Left lung (tissue), 10 donors: ENCODE results near the gene DTWD2. TPM values are rescaled to one million over a fixed set of nuclear protein-coding genes. Genes with fewer than 3 reads are reported as not detected.
"Not testable (repeated sequence)": the region's sequence is repeated elsewhere in the genome, so short reads cannot be mapped to it uniquely, and the experiment has no call there.

Experiments used
- ATAC-seq: fragments of 200-7000 bp; cut with Tn5 transposase; one replicate; pipeline ENCODE4 v1.9.1; 2020; ENCODE audit warnings: moderate library complexity
- DNase-seq, 4 donors: peaks; one replicate each; pipeline ENCODE4 v3.0.0-alpha.2; 2013 to 2020
- H3K27ac ChIP-seq, 2 donors: fragments of 200-600 bp; sonication (generic) in 1 of 2; one replicate each; pipeline versions ENCODE4 v1.5.0 to v1.8.0; 2020 to 2021
- H3K27me3 ChIP-seq, 2 donors: fragments of 200-600 bp; sonication (generic) in 1 of 2; one replicate each; pipeline versions ENCODE4 v1.5.0 to v1.8.0; 2020 to 2021
- H3K36me3 ChIP-seq, 2 donors: fragments of 200-600 bp; sonication (generic) in 1 of 2; one replicate each; pipeline versions ENCODE4 v1.5.0 to v1.8.0; 2020 to 2021
- H3K4me1 ChIP-seq, 2 donors: fragments of 200-600 bp; one replicate each; pipeline ENCODE4 v1.8.0; 2021
- H3K4me3 ChIP-seq, 2 donors: fragments of 200-600 bp; sonication (generic) in 1 of 2; one replicate each; pipeline versions ENCODE4 v1.5.0 to v1.8.0; 2020 to 2021; ENCODE audit warnings: mild to moderate bottlenecking in 1 of 2
- H3K9me3 ChIP-seq, 2 donors: fragments of 200-600 bp; sonication (generic) in 1 of 2; one replicate each; pipeline versions ENCODE4 v1.5.0 to v1.8.0; 2020 to 2021
- intact Hi-C, 2 donors: fragments of 100-400 bp; cut with DNase I; formaldehyde crosslinking; loops; one replicate each; pipeline versions ENCODE4 v1.11.2 to v1.14.2; 2022
- polyA plus RNA-seq, 6 donors: library from polyadenylated mRNA; unstranded; fragments of 120-200 nt; gene quantifications; one replicate each; pipeline ENCODE4 v1.2.1, GENCODE V29; 2013; ENCODE audit not compliant: insufficient read length in 6 of 6
- total RNA-seq, 2 donors: library from RNA; stranded (reverse); fragmentation: NEBNext Ultra II Directional; extraction: Animal tissue kit (Norgen Biotek cat#: 25700); gene quantifications; one replicate each; pipeline ENCODE4 v1.2.1, GENCODE V29; 2021
- TF ChIP-seq, protein P1 (sequence below), 2 donors: fragments of 200-600 bp; sonication (generic) in 1 of 2; IDR thresholded peaks; one replicate each; pipeline versions ENCODE4 v1.5.0 to v1.8.0; 2021; ENCODE audit warnings: antibody characterized with exemption in 2 of 2
- donor health status: DM: no; HTN: yes; CAD: no.
- donor health status: DM: no; HTN: no; CAD: no.

Gene DTWD2
- total and polyA plus RNA-seq, 8 donors = 4.9 to 8.5 (median 7.1) TPM

- no peak for ATAC-seq
- Histone ChIP-seq H3K4me1 (no peaks in the 10 kb centered on the region), H3K27me3 (no peaks in the 10 kb centered on the region), H3K36me3 (no peaks in the 10 kb centered on the region), H3K27ac (no peak overlapping the region), H3K9me3 (no peaks in the 10 kb centered on the region), H3K4me3 (no peak overlapping the region)
- TF ChIP-seq, protein P1, sequence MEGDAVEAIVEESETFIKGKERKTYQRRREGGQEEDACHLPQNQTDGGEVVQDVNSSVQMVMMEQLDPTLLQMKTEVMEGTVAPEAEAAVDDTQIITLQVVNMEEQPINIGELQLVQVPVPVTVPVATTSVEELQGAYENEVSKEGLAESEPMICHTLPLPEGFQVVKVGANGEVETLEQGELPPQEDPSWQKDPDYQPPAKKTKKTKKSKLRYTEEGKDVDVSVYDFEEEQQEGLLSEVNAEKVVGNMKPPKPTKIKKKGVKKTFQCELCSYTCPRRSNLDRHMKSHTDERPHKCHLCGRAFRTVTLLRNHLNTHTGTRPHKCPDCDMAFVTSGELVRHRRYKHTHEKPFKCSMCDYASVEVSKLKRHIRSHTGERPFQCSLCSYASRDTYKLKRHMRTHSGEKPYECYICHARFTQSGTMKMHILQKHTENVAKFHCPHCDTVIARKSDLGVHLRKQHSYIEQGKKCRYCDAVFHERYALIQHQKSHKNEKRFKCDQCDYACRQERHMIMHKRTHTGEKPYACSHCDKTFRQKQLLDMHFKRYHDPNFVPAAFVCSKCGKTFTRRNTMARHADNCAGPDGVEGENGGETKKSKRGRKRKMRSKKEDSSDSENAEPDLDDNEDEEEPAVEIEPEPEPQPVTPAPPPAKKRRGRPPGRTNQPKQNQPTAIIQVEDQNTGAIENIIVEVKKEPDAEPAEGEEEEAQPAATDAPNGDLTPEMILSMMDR (IDR thresholded peaks at IDR 0.05) = no peak
- DNase-seq = no peak
- intact Hi-C loops = no loop called here
Measured at GRCh38 chr5:118923295-118924005, 64.9 kb downstream of the DTWD2 start.

DNA sequence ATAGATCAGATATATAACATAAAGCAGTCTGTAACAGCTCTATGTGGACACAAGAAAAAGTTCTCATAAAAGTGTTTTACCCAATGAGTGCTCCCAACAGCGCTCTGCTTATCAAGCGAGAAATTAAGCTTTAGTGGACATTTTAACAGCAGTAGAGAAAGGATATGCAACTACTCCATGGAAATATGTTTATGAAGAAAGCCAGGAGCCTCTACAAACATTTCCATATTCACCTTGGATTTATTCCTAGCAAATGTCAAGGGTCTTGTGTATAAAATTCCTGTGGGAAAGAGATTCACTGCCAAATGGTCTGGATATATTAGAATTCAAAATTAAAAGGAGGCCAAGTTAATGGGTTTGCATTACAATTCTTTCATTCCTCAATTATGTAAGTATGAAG is 66.5 kb downstream of the DTWD2 start:
- Histone ChIP-seq H3K36me3 (no peaks in the 10 kb centered on the region), H3K9me3 (no peaks in the 10 kb centered on the region), H3K4me3 (no peak overlapping the region), H3K27ac (no peak overlapping the region), H3K4me1 (no peaks in the 10 kb centered on the region), H3K27me3 (no peaks in the 10 kb centered on the region)
- ATAC-seq = no peak
- TF ChIP-seq, protein P1 (IDR thresholded peaks at IDR 0.05) = no peak
- intact Hi-C loops = no loop called here
- peak in 2 of 4 donors; percentile 40 to 45 for DNase-seq

- TF ChIP-seq, protein P1 (IDR thresholded peaks at IDR 0.05) = no peak
- Histone ChIP-seq H3K27me3 (no peaks in the 10 kb centered on the region), H3K4me3 (no peak overlapping the region), H3K36me3 (no peaks in the 10 kb centered on the region), H3K9me3 (no peaks in the 10 kb centered on the region), H3K27ac (no peak overlapping the region), H3K4me1 (no peaks in the 10 kb centered on the region)
- intact Hi-C loops = no loop called here
- no peak for ATAC-seq
- DNase-seq = no peak
Measured at GRCh38 chr5:118919016-118919415, 69.3 kb downstream of the DTWD2 start.

- no peak for DNase-seq
- no peak for ATAC-seq
- intact Hi-C loops = no loop called here
Measured at GRCh38 chr5:118918232-118918631, 70.1 kb downstream of the DTWD2 start.

GRCh38 chr5:118907536-118907935 is 80.8 kb downstream of the DTWD2 start:
- ATAC-seq, DNase-seq, H3K4me1 ChIP-seq, H3K36me3 ChIP-seq, H3K27ac ChIP-seq, H3K9me3 ChIP-seq, H3K27me3 ChIP-seq, intact Hi-C loops, H3K4me3 ChIP-seq: not testable (repeated sequence)

More at GRCh38 chr5:118918232-118918631, 70.1 kb downstream of the DTWD2 start:
- Histone ChIP-seq H3K27ac (no peak overlapping the region), H3K36me3 (no peaks in the 10 kb centered on the region), H3K9me3 (no peaks in the 10 kb centered on the region), H3K4me3 (no peak overlapping the region), H3K4me1 (no peaks in the 10 kb centered on the region), H3K27me3 (no peaks in the 10 kb centered on the region)
- TF ChIP-seq, protein P1 (IDR thresholded peaks at IDR 0.05) = no peak

DNA sequence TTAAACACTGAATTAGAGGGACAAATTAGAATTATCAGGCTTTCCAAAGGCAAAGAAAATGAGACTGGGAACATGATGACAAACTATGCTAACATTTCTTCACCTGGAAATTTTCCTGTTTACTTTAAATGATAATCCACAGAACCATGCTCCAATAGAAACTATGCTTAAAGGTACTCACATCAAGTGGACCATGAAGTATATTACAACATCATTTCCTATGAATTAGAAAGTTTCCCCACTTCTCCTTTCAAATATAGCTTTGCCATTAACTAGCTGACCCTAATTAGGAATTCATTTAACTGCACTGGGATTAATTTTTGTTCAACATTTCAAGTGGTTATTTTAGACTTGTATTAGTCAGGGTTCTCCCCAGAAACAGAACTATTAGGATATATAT is 81.4 kb downstream of the DTWD2 start:
- intact Hi-C loops = no loop called here
- TF ChIP-seq, protein P1 (IDR thresholded peaks at IDR 0.05) = no peak
- Histone ChIP-seq H3K36me3 (no peaks in the 10 kb centered on the region), H3K4me1 (no peaks in the 10 kb centered on the region), H3K27me3 (no peaks in the 10 kb centered on the region), H3K9me3 (no peaks in the 10 kb centered on the region), H3K4me3 (no peak overlapping the region), H3K27ac (no peak overlapping the region)
- DNase-seq (no peak), ATAC-seq (peak; percentile 72)
